NCI-H2196 (cell line): ENCODE results near the gene DHRS3.
"Not testable (repeated sequence)": the region's sequence is repeated elsewhere in the genome, so short reads cannot be mapped to it uniquely, and the experiment has no call there.

Experiments used
- DNase-seq: peaks from one replicate; lab custom pipeline; 2025; ENCODE audit not compliant: unreplicated experiment; lab: John Stamatoyannopoulos, UW

DHRS3 gene

GRCh38 chr1:12578860-12579422, 39.1 kb downstream of the DHRS3 start:
- DNase-seq, result no peak

- no peak for DNase-seq
Measured at GRCh38 chr1:12577020-12577419, 41.0 kb downstream of the DHRS3 start.

- no peak for DNase-seq
Measured at GRCh38 chr1:12574757-12575139, 43.3 kb downstream of the DHRS3 start.

- no peak for DNase-seq
Measured at GRCh38 chr1:12573015-12573825, 44.8 kb downstream of the DHRS3 start.

GRCh38 chr1:12572522-12572921, 45.5 kb downstream of the DHRS3 start:
- no peak for DNase-seq

GRCh38 chr1:12570291-12570690, 47.7 kb downstream of the DHRS3 start:
- DNase-seq, result no peak

GRCh38 chr1:12568009-12568767, 49.8 kb downstream of the DHRS3 start:
- no peak for DNase-seq

- DNase-seq, result no peak
Measured at GRCh38 chr1:12567288-12567819, 50.7 kb downstream of the DHRS3 start.

- no peak for DNase-seq
Measured at GRCh38 chr1:12566484-12567287, 51.3 kb downstream of the DHRS3 start.

- peak; percentile 6 for DNase-seq
Measured at GRCh38 chr1:12565966-12566352, 52.1 kb downstream of the DHRS3 start.

GRCh38 chr1:12565094-12565965, 52.7 kb downstream of the DHRS3 start:
- no peak for DNase-seq

GRCh38 chr1:12564251-12564650, 53.8 kb downstream of the DHRS3 start:
- DNase-seq, result not testable (repeated sequence)

- no peak for DNase-seq
Measured at GRCh38 chr1:12562955-12563576, 54.9 kb downstream of the DHRS3 start.

GRCh38 chr1:12561121-12561520, 56.9 kb downstream of the DHRS3 start:
- DNase-seq, result no peak

GRCh38 chr1:12556957-12557935, 60.8 kb downstream of the DHRS3 start:
- DNase-seq, result no peak

- DNase-seq, result peak; percentile 21
Measured at GRCh38 chr1:12556368-12556930, 61.6 kb downstream of the DHRS3 start.

- DNase-seq, result no peak
Measured at GRCh38 chr1:12555411-12556367, 62.3 kb downstream of the DHRS3 start.
